Activated CD4-positive, alpha-beta T cell treated with anti-CD3 and anti-CD28 coated beads, Interleukin-10, Interleukin-2, amounts not matched to agents 100 ng/mL and 50 ng/mL, durations not matched to agents 16 hours and 8 hours (primary cell): ENCODE data around the gene LRP6.
"Not testable (repeated sequence)": the region's sequence is repeated elsewhere in the genome, so short reads cannot be mapped to it uniquely, and the experiment has no call there.

Experiments
- DNase-seq: peaks from one replicate; pipeline ENCODE4 v3.0.0-alpha.2; 2020

The LRP6 gene

DNA sequence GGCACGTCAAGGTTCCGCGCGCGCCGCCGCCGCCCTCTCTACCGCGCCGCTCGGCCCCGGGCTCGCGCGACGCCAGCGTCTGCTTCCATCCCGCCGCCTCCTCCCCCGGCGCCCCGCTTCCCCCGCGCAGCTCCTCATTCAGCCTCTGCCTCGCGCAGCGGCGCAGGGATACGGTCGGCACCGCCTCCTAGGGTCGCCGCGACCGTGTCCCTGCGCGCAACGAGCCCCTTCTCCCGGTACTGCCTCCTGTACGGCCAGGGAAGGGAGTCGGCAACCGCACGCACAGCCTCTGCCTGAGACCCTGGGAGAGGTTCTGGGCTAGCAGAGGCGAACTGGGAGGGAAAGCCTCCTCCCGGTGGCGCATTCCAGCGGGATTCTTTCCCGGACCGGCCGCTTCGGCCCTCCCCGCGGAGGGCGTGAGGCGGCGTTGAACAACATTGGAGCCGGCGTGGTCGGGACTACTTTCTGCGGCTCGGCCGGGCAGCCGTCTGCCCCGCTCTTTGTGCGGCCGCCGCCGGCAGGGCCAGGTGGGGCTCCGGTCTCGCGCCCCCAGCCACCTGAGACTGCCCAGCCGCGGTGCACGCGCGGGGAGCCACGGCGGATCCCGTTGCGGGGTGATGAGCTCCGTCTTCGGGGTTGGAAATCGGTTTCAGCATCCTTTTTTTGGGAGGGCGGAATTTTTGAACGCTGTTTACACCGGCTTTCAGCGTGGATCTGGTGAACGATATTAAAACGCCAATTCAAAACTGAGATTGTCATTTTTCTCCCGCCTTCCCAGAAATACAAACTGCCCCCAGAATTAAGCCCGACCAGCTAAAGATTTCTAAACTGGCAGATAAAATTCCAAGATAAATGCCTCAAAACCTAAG, at the start of gene LRP6:
LRP6 (minus strand) TSS at position 172 of the 869 bp plus-strand sequence. CDS start 309 bp downstream, outside the sequence.
- DNase-seq = peak; percentile 66

GRCh38 chr12:12315838-12316237, 49.0 kb upstream of the LRP6 start:
- DNase-seq = no peak

GRCh38 chr12:12310695-12311094, 43.9 kb upstream of the LRP6 start:
- not testable (repeated sequence) for DNase-seq

DNA sequence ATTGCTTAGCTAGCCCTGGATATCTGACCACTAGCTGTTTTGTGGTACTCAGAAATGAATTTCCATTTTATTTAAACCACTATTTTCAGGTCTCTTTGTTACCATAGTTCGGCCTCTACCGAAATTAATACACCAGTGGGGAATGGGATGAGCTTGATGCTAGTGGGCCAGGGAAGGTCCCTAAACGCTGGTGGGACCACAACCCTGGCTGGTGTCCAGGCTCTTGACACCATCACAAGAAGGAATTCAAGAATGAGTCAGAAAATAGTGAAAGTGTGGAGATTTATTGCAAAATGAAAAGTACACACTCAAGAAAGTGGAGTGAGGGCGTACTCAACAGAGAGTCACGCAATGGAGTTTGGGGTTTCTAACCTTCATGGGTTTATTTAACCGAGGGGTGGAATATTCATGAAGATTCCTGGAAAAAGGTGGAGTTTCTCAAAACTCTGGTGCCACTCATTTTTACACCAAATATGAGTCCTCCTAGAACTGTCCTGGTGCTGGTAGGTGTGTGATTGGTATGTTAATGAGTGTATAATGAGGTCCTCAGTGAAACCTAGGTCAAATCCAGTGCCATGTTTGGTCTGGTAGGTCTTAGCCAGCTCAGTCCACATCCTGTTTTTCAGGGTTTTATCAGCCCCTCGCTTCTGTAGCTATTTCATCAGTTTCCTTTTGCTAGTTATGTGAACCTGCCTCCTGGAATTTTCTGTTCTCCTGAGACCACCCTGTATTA, 38.9 kb upstream of the LRP6 start:
- peak; percentile 17 for DNase-seq

DNA sequence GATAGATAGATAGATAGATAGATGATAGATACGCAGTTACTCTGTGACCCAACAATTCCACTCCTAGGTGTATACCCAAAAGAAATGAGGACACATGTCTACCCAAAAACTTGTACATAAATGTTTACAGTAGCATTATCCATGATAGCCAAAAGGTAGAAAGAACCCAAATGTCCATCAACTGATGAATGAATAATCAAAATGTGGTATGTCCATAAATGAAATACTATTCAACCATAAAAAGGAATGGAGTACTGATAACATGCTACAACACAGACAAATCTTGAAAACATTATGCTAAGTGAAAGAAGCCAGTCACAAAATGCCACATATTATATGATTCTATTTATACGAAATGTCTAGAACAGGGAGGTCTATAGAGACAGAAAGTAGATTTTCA, 36.1 kb upstream of the LRP6 start:
- no peak for DNase-seq

DNA sequence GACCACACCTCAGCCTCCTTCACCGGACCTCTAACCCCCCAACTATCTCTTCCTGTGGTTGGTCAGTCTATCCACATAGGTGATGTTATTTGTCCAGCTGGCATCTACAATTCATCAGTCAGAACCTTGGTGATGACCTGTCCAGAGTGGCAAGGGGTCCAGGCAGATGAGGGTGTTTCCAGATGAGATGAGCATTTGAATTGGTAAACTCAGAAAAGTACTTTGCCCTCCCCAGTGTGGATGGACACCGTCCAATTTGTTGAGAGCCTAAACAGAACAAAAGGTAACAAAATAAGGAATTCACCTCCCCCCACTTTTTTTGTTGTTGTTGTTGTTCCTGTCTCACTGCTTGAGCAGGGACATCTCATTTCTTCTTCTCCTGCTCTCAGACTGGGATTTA, 34.3 kb upstream of the LRP6 start:
- DNase-seq = no peak

DNA sequence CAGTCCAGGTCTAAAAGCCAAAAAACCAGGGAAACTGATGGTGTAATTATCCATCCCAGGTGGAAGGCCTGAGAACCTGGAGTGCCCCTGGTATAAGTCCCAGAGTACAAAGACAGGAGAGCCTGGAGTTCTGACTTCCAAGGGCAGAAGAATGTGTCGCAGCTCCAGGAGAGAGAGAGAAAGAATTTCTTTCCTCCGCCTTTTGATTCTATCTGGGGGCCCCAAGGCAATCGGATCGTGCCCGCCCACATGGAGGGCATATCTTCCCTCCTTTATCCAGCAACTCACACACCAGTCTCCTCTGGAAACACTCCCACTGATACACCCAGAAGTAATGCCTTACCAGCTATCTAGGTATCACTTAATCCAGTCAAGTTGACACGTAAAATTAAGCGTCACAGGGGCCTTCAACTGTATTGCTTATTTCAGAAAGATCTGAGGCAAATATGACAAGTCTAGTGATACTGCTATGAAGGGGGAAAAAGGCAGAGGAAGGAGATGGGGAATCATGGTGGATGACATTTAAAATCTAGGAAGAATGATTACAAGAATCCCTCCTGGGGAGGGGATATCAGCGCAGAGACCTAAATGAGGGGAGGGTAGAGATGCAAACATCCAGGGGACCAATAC, 30.5 kb upstream of the LRP6 start:
- no peak for DNase-seq

GRCh38 chr12:12294215-12295005, 27.6 kb upstream of the LRP6 start:
- no peak for DNase-seq

- no peak for DNase-seq
Observed at GRCh38 chr12:12290206-12290605, 23.4 kb upstream of the LRP6 start.

DNA sequence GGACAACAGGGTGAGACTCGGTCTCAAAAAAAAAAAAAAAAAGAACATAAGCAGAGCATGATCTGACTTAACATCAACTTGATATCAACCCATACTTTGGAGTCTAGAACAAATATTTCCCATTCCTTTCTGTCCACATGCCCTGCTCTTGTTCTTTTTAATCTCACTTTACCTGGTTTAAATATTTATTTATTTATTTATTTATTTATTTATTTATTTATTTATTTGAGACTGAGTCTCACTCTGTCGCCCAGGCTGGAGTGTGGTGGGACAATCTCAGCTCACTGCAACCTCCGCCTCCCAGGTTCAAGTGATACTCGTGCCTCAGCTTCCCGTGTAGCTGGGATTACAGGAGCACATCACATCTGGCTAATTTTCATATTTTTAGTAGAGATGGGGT, 19.6 kb upstream of the LRP6 start:
- no peak for DNase-seq

- DNase-seq = no peak
Observed at GRCh38 chr12:12282761-12283425, 16.0 kb upstream of the LRP6 start.

GRCh38 chr12:12282202-12282601, 15.4 kb upstream of the LRP6 start:
- DNase-seq = no peak

- no peak for DNase-seq
Observed at GRCh38 chr12:12281134-12281533, 14.3 kb upstream of the LRP6 start.

GRCh38 chr12:12278899-12279298, 12.1 kb upstream of the LRP6 start:
- DNase-seq = no peak

DNA sequence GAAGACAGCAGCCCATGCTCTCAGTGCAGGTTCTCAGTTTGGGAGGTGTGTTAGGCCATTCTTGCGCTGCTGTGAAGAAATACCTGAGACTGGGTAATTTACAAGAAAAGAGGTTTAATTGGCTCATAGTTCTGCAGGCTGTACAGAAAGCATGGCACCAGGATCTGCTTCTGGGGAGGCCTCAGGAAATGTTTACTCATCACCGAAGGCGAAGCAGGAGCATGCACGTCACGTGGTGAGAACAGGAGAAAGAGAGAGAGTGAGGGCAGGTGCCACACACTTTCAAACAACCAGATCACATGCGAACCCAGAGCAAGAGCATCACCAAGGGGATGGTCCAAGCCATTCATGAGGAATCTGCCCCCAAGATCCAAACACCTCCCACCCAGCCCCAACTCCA, 9.0 kb upstream of the LRP6 start:
- DNase-seq = no peak

DNA sequence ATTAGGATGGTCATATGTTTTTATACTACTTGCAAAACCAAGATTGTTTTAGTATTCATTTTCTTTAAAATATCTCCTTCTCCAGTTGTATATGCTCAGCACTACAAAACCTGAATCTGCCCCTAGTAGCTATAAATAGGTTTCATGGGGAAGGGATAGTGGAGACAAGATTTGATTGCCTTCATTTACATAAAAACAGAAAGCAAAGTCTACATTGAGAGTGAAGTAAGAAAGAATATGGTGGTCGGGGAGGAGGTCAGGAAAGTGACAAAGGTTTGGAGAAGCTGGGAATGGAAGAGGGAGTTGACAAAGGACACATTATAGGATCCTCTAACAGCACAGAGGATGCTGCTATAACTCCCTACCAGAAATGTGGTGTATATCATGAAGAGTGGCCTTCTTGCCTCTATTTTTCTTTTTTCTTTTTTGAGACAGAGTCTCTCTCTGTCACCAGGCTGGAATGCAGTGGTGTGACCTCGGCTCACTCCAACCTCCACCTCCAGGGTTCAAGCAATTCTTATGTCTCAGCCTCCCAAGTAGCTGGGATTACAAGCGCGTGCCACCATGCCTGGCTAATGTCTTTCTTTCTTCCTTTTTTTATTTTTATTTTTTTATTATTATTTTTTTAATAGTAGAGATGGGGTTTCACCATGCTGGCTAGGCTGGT, 6.6 kb upstream of the LRP6 start:
- DNase-seq = no peak

GRCh38 chr12:12272869-12273268, 6.0 kb upstream of the LRP6 start:
- no peak for DNase-seq

DNA sequence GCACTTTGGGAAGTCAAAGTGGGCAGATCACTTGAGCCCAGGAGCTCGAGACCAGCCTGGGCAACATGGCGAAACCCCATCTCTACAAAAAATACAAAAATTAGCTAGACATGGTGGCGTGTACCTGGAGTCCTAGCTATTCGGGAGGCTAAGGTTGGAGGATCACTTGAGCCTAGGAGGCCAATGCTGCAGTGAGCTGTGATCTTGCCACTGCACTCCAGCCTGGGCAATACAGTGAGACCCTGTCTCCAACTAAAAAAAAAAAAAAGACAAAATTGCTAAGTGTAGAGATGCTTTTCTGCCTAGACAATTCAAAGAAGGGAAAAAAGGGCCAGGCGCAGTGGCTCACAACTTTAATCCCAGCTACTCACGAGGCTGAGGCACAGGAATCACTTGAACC, 3.4 kb upstream of the LRP6 start:
- no peak for DNase-seq

- no peak for DNase-seq
Observed at GRCh38 chr12:12267742-12268200, 927 bp upstream of the LRP6 start.

DNA sequence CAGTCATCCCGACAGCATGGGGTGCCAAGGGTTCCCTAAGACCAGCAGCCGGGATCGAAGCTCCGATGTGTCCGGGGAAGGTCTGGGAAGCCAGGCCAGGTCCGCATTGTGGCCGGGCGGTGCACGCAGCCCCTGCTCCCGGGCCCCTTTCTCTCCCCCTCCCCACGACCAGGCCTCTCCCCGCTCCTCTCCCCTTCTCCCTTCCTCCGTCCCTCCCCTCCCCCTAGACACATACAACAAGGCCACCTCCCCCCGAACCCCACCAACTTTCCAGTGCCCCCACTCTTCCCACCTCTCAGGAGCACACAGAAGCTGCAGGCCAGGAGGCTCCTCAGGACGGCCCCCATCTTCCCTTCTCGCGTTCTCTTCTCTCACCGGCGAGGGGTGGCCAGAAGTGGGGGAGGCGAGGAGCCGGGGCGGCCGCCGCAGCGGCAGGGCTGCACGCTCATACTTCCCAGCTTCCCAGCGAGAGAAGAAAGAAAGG, 413 bp downstream of the LRP6 start:
- DNase-seq = no peak

DNA sequence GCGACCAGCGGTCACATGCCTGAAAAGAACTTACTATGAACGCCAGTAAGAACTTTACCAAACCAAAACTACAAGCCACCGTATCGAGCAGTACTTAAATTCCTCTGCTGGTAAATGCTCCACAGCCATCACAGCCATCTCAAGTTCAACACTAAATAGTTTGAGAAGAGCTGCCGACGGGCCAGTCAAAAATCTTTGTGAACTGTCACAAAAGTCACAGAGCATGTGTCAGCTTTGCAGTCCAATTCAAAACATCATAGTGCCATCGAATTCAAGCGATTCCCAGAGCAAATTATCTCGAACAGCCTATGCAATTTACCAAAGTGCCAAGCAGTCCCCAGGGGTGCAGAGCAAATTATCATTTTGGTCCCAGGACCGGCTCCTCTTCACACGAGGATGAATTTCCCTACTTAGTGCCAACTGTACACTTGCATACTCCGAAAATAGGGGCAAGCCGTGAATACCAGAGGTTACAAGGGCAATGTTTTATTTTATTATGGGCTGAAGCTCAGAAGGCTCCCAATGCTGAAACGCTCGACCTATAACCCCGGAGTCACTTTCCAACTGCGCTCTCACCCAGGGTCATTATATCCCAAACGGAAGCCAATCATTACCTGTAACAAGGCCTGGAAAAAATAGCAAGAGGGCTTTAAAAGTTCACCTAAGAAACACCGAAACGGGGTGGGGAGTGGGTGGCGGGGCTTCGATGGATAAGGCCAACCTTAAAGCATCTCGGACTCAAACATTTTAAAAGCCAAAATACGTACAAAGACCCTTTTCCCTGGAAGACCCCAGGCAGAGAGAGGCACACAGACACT, 1.1 kb downstream of the LRP6 start:
- DNase-seq = no peak
